NCI-H1694 (cell line): ENCODE data around the gene CASZ1.

Source experiments
- DNase-seq: peaks from one replicate; lab custom pipeline; 2025; lab: John Stamatoyannopoulos, UW

The CASZ1 gene

GRCh38 chr1:10622910-10623685, 173.3 kb downstream of the CASZ1 start:
- DNase-seq = no peak

GRCh38 chr1:10621906-10622305, 174.5 kb downstream of the CASZ1 start:
- DNase-seq = no peak

DNA sequence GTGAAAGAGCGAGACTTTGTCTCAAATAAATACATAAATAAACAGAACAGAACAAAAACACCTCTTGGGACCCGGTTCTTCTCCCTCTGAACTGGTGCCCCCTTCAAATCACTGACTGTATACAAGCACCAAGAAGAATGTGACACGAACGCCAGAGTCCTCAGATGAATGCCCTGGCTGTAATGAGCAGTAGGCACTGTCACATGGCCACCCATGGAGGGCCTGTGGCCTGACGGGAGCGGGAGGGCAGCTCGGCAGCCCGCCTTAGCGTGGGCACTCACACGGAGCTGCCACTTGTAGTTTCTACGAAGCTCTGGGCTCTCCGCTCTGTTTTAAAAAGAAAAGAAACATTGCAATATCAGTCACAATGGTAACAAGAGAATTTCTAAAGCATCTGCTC, 175.7 kb downstream of the CASZ1 start:
- DNase-seq = no peak

DNA sequence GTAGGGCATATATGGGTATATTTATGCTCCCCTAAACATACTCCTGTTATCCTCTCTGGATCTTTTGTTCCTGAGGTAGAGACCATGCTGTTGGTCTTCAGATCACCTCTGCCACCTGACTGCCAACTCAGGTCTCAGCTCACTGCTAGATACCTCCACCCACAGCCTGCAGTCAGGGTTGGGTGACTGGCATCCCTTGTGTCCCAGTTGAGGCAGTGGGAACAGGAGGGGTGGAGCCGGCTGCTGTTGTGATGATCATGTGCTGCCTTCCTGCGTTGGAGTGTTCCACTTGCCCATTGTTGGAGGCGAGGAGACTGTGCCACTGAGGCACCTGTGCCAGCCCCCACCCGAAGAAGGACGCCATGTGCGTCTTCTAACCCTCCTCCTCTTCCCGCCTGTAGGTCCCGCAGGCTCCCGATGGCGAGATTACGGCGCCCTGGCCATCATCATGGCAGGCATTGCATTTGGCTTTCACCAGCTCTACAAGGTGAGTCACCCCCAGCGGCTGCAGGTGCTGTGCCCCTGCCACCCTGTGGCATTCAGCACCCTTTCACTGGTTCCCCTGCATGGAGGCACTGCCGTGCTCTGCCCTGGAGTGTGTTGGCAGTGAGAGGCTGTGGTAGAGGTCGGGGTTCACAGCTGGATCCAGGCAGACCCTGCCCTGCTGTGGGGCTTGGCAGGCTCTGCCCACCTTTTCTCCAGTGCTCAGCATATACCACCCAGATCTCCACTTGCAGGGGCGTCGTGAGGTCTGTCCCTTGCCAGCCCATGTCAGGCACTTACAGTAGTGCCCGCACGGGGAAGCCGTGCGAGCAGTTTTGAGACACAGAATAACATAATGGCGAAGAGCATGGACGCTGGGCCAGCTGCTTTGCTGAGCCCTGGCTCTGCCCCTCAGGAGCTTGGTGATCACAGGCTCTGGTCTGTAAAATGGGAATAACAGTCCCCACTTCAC, 178.2 kb downstream of the CASZ1 start:
- no peak for DNase-seq

- DNase-seq = no peak
These were observed 179.1 kb downstream of the CASZ1 start for GRCh38 chr1:10617318-10617717.

DNA sequence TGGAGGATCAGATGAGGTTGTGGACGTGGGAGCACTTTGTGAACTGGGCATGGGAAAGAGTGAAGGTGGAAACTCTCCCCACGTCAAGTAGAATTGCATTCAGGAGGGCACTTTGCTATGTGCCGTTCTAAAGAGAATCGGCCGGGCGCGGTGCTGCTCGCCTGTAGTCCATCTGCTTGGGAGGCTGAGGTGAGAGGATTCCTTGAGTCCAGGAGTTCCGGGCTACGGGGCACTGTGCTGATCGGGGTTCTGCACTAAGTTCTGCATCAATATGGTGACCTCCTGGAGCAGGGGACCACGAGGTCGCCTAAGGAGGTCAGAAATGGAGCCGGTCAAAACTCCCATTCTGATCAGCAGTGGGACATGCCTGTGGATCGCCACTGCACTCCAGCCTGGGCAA, 179.8 kb downstream of the CASZ1 start:
- DNase-seq = no peak

- DNase-seq = no peak
These were observed 180.3 kb downstream of the CASZ1 start for GRCh38 chr1:10615932-10616671.

DNA sequence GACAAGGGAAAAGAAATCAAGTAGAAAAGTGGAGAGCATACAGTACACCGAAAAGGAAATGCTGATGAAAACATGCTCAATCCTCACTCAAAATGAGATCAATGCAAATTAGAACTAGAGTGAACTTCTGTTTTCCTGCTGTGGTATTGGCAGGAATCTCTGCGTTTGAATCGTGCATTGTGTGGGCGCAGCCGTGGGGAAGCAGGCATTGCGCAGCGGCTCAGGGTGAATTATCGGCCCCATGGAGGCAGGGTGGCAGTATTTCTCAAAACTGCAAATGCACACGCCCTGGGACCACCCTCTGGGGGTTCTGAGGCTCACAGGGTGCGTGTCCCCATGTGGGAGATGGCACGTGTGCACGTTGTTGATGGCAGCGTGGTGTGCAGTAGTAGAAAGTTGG, 181.1 kb downstream of the CASZ1 start:
- DNase-seq = no peak

GRCh38 chr1:10614377-10615225, 181.8 kb downstream of the CASZ1 start:
- no peak for DNase-seq

DNA sequence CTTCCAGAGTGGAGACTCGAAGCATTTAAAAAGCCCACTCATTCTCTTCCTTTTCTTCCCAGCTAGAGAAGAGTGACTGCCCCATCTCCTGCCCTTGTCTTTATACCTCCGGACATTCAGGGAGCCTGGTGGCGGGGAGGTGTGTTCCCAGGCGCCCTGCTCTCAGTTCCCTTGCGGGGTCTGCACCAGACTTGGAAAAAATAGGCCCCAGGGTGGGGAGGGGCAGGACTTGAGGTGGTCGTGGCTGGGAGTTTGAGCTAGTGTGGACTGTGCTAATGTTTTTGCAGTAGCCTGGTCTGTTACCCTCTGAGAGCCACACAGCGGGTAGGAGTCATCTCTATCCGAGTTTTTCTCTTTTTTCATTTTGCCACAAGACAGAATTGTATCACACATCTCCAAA, 182.6 kb downstream of the CASZ1 start:
- no peak for DNase-seq

DNA sequence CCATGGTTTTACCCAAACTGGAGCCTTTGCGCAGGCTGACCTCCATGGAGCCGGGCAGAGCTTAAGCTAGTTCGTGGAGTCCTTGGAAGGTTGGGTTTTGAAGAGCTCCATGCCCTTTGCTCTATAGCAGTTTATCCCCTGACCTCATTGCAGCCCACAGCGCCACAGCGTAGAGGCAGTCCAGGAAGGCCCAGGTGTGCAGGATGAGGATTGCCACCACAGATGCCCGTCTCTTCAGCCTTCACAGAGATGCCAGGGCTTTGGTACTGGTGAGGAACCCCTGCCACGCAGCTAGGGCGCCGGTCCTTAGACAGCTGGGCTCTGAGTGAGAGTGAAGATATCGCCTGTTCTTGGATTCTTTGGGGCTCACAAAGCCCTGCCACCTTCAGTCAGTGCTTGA, 183.1 kb downstream of the CASZ1 start:
- no peak for DNase-seq

DNA sequence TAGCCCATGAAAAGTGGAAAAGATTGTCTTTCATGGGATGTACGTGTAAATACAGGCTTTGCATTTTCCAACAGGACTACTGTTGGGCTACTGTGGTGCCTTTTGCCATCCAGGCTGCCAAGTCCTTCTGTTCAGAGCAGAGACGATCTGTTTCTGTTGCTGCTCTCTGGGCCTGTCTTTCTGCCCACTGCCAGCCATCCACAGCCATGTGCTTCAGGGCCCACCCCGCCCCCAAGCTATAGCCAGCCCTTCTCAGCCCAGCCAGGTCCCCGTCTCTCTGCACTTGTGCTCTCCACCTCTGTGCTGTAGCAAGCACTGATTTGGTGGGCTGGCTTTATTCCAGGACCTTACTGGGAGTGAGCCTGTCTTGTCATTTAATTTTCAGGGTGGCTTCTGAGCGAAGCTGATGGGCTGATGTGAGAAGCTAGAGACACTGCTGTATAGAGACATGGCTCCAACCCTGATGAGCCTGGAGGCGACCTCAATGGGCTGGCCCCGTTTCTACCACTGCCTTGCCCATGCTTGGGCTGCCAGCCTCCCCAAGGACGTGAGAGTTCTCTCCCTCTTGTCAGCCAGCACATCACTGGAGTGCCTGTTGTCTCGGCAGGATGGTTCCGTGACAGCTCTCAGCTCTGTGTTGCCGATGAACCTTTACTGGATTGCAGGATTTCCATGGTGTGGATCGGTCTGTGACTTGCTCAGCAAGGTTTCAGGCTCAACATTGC, 183.8 kb downstream of the CASZ1 start:
- no peak for DNase-seq

- DNase-seq = no peak
These were observed 185.4 kb downstream of the CASZ1 start for GRCh38 chr1:10610901-10611600.

GRCh38 chr1:10608690-10609089, 187.8 kb downstream of the CASZ1 start:
- no peak for DNase-seq

GRCh38 chr1:10607228-10607627, 189.2 kb downstream of the CASZ1 start:
- DNase-seq = no peak

DNA sequence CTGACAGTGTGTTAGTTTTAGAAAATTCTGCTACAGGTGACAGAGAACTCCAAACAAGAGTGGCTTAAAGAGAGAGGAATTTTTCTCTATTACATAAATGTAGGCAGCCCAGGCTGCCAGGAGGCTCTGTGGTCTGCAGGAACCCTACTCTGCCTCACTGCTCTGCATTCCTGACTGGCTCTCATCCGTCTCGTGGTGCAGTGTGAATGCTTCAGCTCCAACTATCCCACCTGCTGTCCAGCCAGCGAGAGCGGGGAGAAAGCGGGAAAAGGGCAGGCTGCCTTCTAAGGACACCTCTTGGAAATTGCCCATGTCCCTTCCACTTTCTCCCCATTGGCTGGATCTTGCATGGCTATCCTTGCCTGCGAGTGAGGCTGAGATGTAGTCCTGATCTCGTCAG, 190.4 kb downstream of the CASZ1 start:
- DNase-seq = no peak

DNA sequence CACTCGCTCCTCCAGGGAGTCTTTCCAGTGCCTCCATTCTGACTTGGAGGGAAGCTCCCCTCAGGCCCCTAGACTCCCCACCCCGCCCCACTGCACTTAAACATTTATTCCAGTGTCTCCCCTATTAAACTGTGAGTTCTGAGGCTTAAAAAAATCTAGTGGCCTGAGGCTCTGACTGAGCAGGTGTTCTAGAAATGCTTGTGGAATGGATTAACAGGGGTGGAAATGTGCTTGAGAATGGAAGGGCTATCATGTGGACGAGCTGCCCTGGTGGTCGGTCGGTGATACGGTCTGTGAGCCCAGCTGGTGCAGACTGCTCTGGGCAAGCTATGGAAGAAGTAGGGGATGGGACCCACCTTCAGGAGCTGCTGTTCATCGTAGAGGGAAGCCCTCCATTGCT, 191.5 kb downstream of the CASZ1 start:
- DNase-seq = no peak

- no peak for DNase-seq
These were observed 193.5 kb downstream of the CASZ1 start for GRCh38 chr1:10602936-10603335.

DNA sequence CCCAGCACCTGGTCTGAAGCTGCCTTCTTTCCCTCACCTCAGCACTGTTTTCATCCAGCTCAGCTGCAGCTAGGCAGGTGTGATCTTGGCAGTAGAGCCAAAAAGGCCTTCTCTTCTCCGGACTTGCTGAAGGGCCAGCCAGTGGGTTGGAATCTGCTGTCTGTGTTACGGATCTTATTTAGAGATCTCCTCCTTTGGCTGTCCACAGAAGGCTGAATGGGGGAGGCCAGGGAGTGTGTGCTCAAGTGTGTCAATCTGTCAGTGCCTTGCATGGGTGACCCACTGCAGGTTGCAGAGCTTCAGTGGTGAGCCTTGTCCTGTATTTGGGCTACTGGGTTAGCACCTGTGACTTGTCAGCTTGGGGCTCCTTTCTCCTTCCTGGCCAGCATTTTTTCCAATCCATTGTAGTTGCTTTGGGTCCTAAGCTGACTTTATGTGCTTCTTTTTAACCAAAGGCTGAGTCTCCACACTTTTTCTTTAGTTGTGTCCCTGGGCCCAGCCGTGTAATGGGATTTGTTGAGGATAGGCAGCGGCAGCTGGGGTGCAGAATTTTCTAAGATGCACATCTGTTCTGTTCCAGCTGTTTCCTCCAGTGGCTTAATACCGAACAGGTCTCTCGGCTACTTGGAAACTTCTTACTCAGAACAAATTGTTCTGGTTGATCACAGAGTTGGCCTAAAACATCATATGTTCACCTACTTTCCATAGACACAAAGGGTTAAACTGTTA, 194.9 kb downstream of the CASZ1 start:
- DNase-seq = no peak
